ENCODE measurements around the gene SRPRA. TPM values are rescaled to one million over a fixed set of nuclear protein-coding genes. Genes with fewer than 3 reads are reported as not detected.

SRPRA gene
- total RNA-seq, 1 donor from 2014 or later: 177 TPM

DNA sequence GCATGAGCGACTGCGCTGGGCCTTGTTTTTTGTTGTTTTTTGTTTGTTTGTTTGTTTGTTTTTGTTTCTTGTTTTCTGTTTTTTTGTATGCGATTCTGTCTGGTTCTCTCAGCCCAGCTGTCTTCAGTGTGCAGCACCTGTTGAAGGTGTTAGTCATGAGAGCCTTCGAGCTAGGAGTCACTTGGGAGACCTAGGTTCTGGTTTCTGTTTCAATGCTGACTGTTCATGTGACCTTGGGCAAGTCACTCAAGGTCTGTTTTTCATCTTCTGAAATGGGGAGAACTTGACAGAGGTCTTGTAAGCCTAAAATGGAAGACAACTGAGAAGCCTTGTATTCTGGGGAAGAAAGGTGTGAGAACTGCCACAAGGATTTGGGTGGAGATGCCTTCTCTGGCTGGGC, 37.0 kb upstream of the SRPRA start:
- Mint-ChIP-seq H3K27ac (peak overlapping the region; percentile 70), H3K27me3 (ENCODE audit: low read depth) (no peaks in the 10 kb centered on the region), H3K9me3 (no peaks in the 10 kb centered on the region), H3K4me1 (ENCODE audit: low read depth) (peaks cover 32% of the 10 kb centered on the region), H3K36me3 (ENCODE audit: low read depth) (peaks cover 52% of the 10 kb centered on the region), H3K4me3 (ENCODE audit: low read depth) (peak overlapping the region; percentile 72)
- DNase-seq (ENCODE audit: low spot score): no peak
- intact Hi-C loops (cut with micrococcal nuclease): loop anchor here (2.0 kb wide), 2 partner anchors 23 to 115 kb away; partner anchors contain the start of gene TIRAP

GRCh38 chr11:126304457-126305075, 35.9 kb upstream of the SRPRA start:
- H3K27ac Mint-ChIP-seq: peak overlapping the region; percentile 98
- H3K36me3 Mint-ChIP-seq (ENCODE audit: low read depth): peaks cover 52% of the 10 kb centered on the region
- intact Hi-C loops (cut with micrococcal nuclease): loop anchor here (1.0 to 5.0 kb wide), 4 partner anchors 22 to 116 kb away; partner anchors contain the start of genes FOXRED1 and TIRAP
- H3K4me3 Mint-ChIP-seq (ENCODE audit: low read depth): peak overlapping the region; percentile 99
- no peak for DNase-seq (ENCODE audit: low spot score)
- H3K9me3 Mint-ChIP-seq: no peaks in the 10 kb centered on the region
- no peaks in the 10 kb centered on the region for H3K27me3 Mint-ChIP-seq (ENCODE audit: low read depth)
- peaks cover 27% of the 10 kb centered on the region for H3K4me1 Mint-ChIP-seq (ENCODE audit: low read depth)

GRCh38 chr11:126303623-126304456, 35.1 kb upstream of the SRPRA start, which contains the start of gene DCPS:
TSS of gene DCPS (plus strand) at chr11:126304060. CDS start at chr11:126304081, 21 bp downstream.
- peak; percentile 87 for DNase-seq (ENCODE audit: low spot score)
- peaks cover 27% of the 10 kb centered on the region for H3K4me1 Mint-ChIP-seq (ENCODE audit: low read depth)
- H3K4me3 Mint-ChIP-seq (ENCODE audit: low read depth): peak within 1 kb of the TSS; percentile 99
- no peaks in the 10 kb centered on the region for H3K27me3 Mint-ChIP-seq (ENCODE audit: low read depth)
- intact Hi-C loops (cut with micrococcal nuclease): loop anchor here (1.0 to 5.0 kb wide), 4 partner anchors 21 to 117 kb away; partner anchors contain the start of genes FOXRED1 and TIRAP
- peak within 1 kb of the TSS; percentile 98 for H3K27ac Mint-ChIP-seq
- H3K36me3 Mint-ChIP-seq (ENCODE audit: low read depth): peaks cover 53% of the 10 kb centered on the region
- no peaks in the 10 kb centered on the region for H3K9me3 Mint-ChIP-seq

DNA sequence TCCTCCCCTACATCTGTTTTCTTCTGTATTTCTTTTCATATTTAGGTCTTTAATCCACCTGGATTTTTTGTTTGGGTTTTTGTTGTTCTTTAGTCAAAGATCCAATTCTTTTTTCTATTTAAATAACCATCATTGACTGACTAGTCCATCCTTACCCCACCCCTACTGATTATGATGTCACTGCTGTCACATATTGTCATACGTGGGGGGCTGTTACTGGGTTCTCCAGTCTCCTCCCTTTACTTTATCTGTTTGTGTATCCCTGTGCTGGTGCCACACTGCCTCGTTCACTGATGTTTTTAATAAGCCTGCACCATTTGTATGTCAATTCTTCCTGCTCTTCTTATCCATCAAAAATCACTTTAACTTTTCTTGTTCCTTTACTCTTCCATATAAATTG, 28.3 kb upstream of the SRPRA start:
- intact Hi-C loops (cut with micrococcal nuclease): no loop called here
- Mint-ChIP-seq H3K36me3 (ENCODE audit: low read depth) (peaks cover 54% of the 10 kb centered on the region), H3K4me3 (ENCODE audit: low read depth) (no peak overlapping the region), H3K27me3 (ENCODE audit: low read depth) (no peaks in the 10 kb centered on the region), H3K27ac (no peak overlapping the region), H3K9me3 (no peaks in the 10 kb centered on the region), H3K4me1 (ENCODE audit: low read depth) (peaks cover 3% of the 10 kb centered on the region)
- DNase-seq (ENCODE audit: low spot score): no peak

GRCh38 chr11:126293726-126294125, 25.0 kb upstream of the SRPRA start:
- Mint-ChIP-seq H3K36me3 (ENCODE audit: low read depth) (peaks cover 45% of the 10 kb centered on the region), H3K27me3 (ENCODE audit: low read depth) (no peaks in the 10 kb centered on the region)

DNA sequence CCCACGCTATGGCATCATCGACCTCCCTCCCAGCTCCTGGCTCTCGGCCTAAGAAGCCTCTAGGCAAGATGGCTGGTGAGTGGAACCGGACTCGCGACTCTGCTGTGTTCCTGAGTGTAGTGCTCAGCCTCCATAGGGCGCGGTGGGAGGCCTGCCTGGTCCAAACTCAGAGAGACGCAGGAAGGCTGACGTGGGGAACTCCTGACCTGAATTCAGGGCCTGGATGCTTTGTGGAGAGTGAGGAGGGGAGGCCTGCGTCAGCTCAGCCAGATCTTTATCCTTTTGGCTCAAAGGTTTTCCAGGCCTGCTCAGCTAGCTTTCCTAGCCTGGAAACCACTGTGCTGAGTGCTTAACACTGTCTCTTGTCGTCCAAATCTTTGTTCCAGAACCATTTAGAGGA, 22.2 kb upstream of the SRPRA start:
- intact Hi-C loops (cut with micrococcal nuclease): no loop called here
- H3K9me3 Mint-ChIP-seq: no peaks in the 10 kb centered on the region
- peaks cover 35% of the 10 kb centered on the region for H3K36me3 Mint-ChIP-seq (ENCODE audit: low read depth)
- H3K27ac Mint-ChIP-seq: no peak overlapping the region
- no peak overlapping the region for H3K4me3 Mint-ChIP-seq (ENCODE audit: low read depth)
- peaks cover 6% of the 10 kb centered on the region for H3K4me1 Mint-ChIP-seq (ENCODE audit: low read depth)
- H3K27me3 Mint-ChIP-seq (ENCODE audit: low read depth): no peaks in the 10 kb centered on the region
- no peak for DNase-seq (ENCODE audit: low spot score)

More at GRCh38 chr11:126293726-126294125, 25.0 kb upstream of the SRPRA start:
- intact Hi-C loops (cut with micrococcal nuclease): no loop called here
- DNase-seq (ENCODE audit: low spot score): no peak
- Mint-ChIP-seq H3K27ac (no peak overlapping the region), H3K9me3 (no peaks in the 10 kb centered on the region), H3K4me1 (ENCODE audit: low read depth) (peaks cover 3% of the 10 kb centered on the region), H3K4me3 (ENCODE audit: low read depth) (no peak overlapping the region)

GRCh38 chr11:126288237-126288636, 19.5 kb upstream of the SRPRA start:
- Mint-ChIP-seq H3K4me3 (ENCODE audit: low read depth) (no peak overlapping the region), H3K36me3 (ENCODE audit: low read depth) (peaks cover 27% of the 10 kb centered on the region), H3K27ac (no peak overlapping the region), H3K9me3 (no peaks in the 10 kb centered on the region), H3K27me3 (ENCODE audit: low read depth) (no peaks in the 10 kb centered on the region), H3K4me1 (ENCODE audit: low read depth) (peaks cover 17% of the 10 kb centered on the region)
- intact Hi-C loops (cut with micrococcal nuclease): no loop called here
- no peak for DNase-seq (ENCODE audit: low spot score)

DNA sequence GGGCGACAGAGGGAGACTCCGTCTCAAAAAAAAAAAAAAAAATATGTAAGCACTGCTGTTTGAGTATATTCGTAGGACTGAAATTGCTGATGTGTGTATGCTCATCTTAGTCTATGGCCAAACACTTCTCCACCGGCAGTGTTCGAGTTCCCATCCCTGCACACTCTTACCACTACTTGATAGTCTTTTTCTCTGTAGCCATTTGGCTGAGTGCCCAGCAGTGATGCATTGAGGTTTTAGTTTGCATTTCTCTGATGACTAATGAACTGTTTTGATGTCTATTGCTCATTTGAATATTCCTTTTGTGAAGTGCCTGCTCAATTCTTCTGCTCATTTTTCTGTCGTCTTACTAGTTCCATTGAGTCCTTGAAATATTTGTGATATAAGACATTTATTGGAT, 16.1 kb upstream of the SRPRA start:
- Mint-ChIP-seq H3K27me3 (ENCODE audit: low read depth) (no peaks in the 10 kb centered on the region), H3K36me3 (ENCODE audit: low read depth) (peaks cover 11% of the 10 kb centered on the region), H3K9me3 (no peaks in the 10 kb centered on the region), H3K4me1 (ENCODE audit: low read depth) (peaks cover 35% of the 10 kb centered on the region), H3K27ac (peak overlapping the region; percentile 62), H3K4me3 (ENCODE audit: low read depth) (peak overlapping the region; percentile 49)
- intact Hi-C loops (cut with micrococcal nuclease): loop anchor here (1.0 kb wide), 1 partner anchor 70 kb away; the partner anchor contains the start of gene ST3GAL4
- DNase-seq (ENCODE audit: low spot score): no peak

GRCh38 chr11:126282736-126283591, 14.3 kb upstream of the SRPRA start, which contains the start of gene TIRAP:
TSS of gene TIRAP (plus strand) at chr11:126283093. CDS start at chr11:126290895, 7,802 bp downstream.
- Mint-ChIP-seq H3K9me3 (no peaks in the 10 kb centered on the region), H3K4me3 (ENCODE audit: low read depth) (peak within 1 kb of the TSS; percentile 99), H3K27me3 (ENCODE audit: low read depth) (no peaks in the 10 kb centered on the region), H3K36me3 (ENCODE audit: low read depth) (peaks cover 12% of the 10 kb centered on the region), H3K4me1 (ENCODE audit: low read depth) (peaks cover 35% of the 10 kb centered on the region), H3K27ac (peak within 1 kb of the TSS; percentile 99)
- DNase-seq (ENCODE audit: low spot score): peak; percentile 55
- intact Hi-C loops (cut with micrococcal nuclease): loop anchor here (1.0 to 2.0 kb wide), 3 partner anchors 14 to 72 kb away; partner anchors contain the start of genes DCPS, FAM118B, FOXRED1 and RPUSD4

GRCh38 chr11:126282361-126282735, 13.7 kb upstream of the SRPRA start:
- H3K27me3 Mint-ChIP-seq (ENCODE audit: low read depth): no peaks in the 10 kb centered on the region
- H3K27ac Mint-ChIP-seq: peak overlapping the region; percentile 90
- H3K36me3 Mint-ChIP-seq (ENCODE audit: low read depth): peaks cover 16% of the 10 kb centered on the region
- no peaks in the 10 kb centered on the region for H3K9me3 Mint-ChIP-seq
- H3K4me1 Mint-ChIP-seq (ENCODE audit: low read depth): peaks cover 35% of the 10 kb centered on the region
- no peak for DNase-seq (ENCODE audit: low spot score)
- peak overlapping the region; percentile 99 for H3K4me3 Mint-ChIP-seq (ENCODE audit: low read depth)
- intact Hi-C loops (cut with micrococcal nuclease): loop anchor here (2.0 kb wide), 2 partner anchors 22 to 72 kb away; partner anchors contain the start of genes DCPS, FAM118B and RPUSD4

DNA sequence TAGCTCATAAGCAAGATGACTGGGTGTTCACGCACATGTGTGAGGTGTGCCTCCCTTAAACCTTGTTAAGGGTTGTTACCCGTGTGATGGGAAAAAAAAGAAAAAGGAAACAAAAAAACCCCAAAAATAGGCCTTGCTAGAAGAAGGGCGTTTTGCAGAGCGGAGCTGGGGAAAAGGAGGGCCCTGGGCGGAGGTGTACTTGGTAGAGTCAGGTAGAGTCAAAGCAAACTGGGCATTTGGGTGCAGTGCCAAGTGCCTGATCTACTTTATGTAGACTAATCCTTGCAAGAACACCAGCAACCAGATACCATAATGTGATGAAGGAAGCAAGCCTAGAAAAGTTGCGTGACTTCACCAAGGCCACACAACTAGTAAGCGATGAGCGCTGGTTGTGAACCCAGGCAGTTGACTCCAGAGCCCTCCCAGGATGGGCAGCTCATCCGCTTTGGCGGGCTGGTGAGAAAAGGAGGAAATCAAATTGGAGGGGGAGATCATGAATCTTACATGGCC, 13.0 kb upstream of the SRPRA start:
- no peaks in the 10 kb centered on the region for H3K9me3 Mint-ChIP-seq
- peak overlapping the region; percentile 99 for H3K4me3 Mint-ChIP-seq (ENCODE audit: low read depth)
- H3K27ac Mint-ChIP-seq: peak overlapping the region; percentile 90
- DNase-seq (ENCODE audit: low spot score): no peak
- intact Hi-C loops (cut with micrococcal nuclease): loop anchor here (2.0 kb wide), 2 partner anchors 23 to 71 kb away; partner anchors contain the start of genes DCPS, FAM118B and RPUSD4
- H3K36me3 Mint-ChIP-seq (ENCODE audit: low read depth): peaks cover 16% of the 10 kb centered on the region
- H3K27me3 Mint-ChIP-seq (ENCODE audit: low read depth): no peaks in the 10 kb centered on the region
- peaks cover 32% of the 10 kb centered on the region for H3K4me1 Mint-ChIP-seq (ENCODE audit: low read depth)

DNA sequence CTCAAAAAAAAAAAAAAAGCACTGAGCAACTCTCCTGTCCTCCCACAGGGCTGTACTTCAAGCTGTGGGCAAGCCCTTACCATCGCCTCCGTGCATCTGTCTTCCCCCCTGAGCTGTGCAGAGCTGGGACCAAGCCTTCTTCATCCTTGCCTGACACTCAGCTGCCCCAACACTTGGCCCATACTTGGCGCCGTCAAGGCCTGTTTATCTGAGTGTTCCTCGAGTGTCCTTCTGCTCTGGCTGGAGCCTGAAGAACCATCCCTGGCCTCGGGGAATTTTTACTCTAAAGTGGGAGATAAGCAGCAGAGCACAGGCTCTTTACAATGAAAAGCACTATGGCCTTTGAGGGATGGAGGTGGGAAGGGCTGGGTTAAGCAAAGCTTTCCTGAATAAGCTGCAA, 12.6 kb upstream of the SRPRA start:
- Mint-ChIP-seq H3K9me3 (no peaks in the 10 kb centered on the region), H3K27me3 (ENCODE audit: low read depth) (no peaks in the 10 kb centered on the region), H3K27ac (peak overlapping the region; percentile 33), H3K4me1 (ENCODE audit: low read depth) (peaks cover 31% of the 10 kb centered on the region), H3K36me3 (ENCODE audit: low read depth) (peaks cover 17% of the 10 kb centered on the region), H3K4me3 (ENCODE audit: low read depth) (peak overlapping the region; percentile 99)
- intact Hi-C loops (cut with micrococcal nuclease): no loop called here
- DNase-seq (ENCODE audit: low spot score): no peak

Measured in activated T-helper 2 cell treated with anti-CD3 and anti-CD28 coated beads, Interferon-gamma antibody, Interleukin-2, Interleukin-4, amounts not matched to agents 10 μg/mL and 5 μg/mL and 100 μg/mL, durations not matched to agents 14 hours and 24 hours and 36 hours (primary cell).